ENCODE results near the gene TMEM161A. TPM values are rescaled to one million over a fixed set of nuclear protein-coding genes. Genes with fewer than 3 reads are reported as not detected.

TMEM161A gene
- total and polyA plus RNA-seq, 10 donors: 15.1 to 31.7 (median 18.5) TPM

DNA sequence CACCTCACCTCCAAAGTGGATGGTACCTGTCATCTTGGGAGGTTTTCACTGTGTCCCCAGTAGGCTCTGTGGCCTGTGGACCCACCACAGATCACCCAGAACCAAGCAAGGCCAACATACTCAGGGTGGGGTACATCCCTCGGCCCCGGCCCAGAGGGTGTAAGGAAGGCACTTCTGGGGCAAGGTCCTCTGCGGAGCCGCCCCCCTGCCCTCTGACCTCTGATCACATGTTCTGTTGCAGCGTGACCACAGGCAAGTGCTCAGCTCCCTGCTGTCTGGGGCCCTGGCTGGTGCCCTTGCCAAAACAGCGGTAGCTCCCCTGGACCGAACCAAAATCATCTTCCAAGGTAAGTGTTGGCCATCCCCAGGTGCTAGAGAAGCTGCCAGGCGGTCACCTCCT, 36.7 kb downstream of the TMEM161A start:
- Histone ChIP-seq H3K27me3 (replicated peaks in 1 of 7) (no peaks in the 10 kb centered on the region), H3K4me3 (no peak overlapping the region), H3K27ac (no peak overlapping the region), H3K9me3 (no peaks in the 10 kb centered on the region), H3K4me1 (peaks cover 0 to 7% (median 0%) of the 10 kb centered on the region in 6 donors), H3K36me3 (peaks cover 0 to 79% (median 20%) of the 10 kb centered on the region in 6 donors)
- TF ChIP-seq, protein P1, sequence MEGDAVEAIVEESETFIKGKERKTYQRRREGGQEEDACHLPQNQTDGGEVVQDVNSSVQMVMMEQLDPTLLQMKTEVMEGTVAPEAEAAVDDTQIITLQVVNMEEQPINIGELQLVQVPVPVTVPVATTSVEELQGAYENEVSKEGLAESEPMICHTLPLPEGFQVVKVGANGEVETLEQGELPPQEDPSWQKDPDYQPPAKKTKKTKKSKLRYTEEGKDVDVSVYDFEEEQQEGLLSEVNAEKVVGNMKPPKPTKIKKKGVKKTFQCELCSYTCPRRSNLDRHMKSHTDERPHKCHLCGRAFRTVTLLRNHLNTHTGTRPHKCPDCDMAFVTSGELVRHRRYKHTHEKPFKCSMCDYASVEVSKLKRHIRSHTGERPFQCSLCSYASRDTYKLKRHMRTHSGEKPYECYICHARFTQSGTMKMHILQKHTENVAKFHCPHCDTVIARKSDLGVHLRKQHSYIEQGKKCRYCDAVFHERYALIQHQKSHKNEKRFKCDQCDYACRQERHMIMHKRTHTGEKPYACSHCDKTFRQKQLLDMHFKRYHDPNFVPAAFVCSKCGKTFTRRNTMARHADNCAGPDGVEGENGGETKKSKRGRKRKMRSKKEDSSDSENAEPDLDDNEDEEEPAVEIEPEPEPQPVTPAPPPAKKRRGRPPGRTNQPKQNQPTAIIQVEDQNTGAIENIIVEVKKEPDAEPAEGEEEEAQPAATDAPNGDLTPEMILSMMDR (IDR thresholded peaks at IDR 0.05 in 8 of 11, conservative IDR thresholded peaks at IDR 0.05 in 3 of 11): no peak
- TF ChIP-seq POLR2AphosphoS5 (IDR thresholded peaks at IDR 0.05): no peak
- TF ChIP-seq POLR2A (IDR thresholded peaks at IDR 0.05): no peak
- intact Hi-C loops (cut with DNase I; ENCODE audit: low total_unique reads): no loop called here
- WGBS, 5 donors: 90 to 98% (median 94%) methylated on average over 3 to 8 of the region's 8 CpGs
- DNase-seq: no peak

DNA sequence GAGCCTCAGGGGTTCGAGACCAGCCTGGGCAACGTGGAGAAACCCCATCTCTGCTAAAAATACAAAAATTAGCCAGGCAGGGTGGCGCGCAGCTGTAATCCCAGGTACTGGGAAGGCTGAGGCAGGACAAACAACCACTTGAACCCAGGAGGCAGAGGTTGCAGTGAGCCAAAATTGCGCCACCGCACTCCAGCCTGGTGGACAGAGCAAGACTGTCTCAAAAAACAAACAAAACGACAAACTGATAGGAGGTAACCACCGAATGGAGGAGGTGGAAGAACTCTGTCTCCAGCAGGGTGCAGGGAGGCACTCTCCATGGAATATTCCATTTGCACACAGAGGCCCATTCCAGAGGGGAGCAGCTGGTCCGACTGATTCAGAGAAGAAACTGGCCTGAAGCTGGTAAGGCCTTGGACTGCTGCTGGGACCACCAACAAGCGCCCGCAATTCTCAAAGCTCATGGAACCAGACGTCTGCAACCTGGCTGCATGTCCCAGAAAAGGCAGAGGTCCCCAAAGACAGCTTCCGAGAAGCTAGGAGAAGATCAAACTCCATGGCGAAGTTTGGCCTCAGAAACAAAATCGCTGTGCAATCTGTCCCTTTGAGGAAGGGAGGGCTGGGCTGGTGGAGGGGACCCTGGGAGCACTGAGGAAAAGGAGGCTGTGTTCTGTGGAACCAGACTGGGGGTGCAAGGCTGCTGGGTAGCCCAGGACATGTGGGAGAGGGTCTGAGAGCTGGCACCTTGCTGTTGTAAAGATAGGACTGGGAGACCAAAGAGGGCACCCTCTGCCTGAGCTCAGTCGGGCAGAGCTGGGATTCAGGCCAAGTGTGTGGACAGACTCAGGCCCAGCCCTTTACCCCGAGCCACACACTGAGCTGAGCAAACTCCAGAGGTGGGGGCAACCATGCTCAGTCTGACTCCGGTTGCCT, 39.3 kb downstream of the TMEM161A start:
- no peak overlapping the region for H3K27ac ChIP-seq
- H3K4me3 ChIP-seq: no peak overlapping the region
- no peaks in the 10 kb centered on the region for H3K4me1 ChIP-seq
- peaks cover 0 to 87% (median 20%) of the 10 kb centered on the region in 6 donors for H3K36me3 ChIP-seq
- H3K9me3 ChIP-seq: no peaks in the 10 kb centered on the region
- intact Hi-C loops (cut with DNase I; ENCODE audit: low total_unique reads): no loop called here
- no peak for DNase-seq
- H3K27me3 ChIP-seq (replicated peaks in 1 of 7): no peaks in the 10 kb centered on the region
- 88 to 92% (median 90%) methylated on average over 18 of the region's 18 CpGs for WGBS, 5 donors
- TF ChIP-seq, protein P1 (IDR thresholded peaks at IDR 0.05 in 8 of 11, conservative IDR thresholded peaks at IDR 0.05 in 3 of 11): no peak
- TF ChIP-seq POLR2A (IDR thresholded peaks at IDR 0.05): no peak
- no peak for TF ChIP-seq POLR2AphosphoS5 (IDR thresholded peaks at IDR 0.05)

DNA sequence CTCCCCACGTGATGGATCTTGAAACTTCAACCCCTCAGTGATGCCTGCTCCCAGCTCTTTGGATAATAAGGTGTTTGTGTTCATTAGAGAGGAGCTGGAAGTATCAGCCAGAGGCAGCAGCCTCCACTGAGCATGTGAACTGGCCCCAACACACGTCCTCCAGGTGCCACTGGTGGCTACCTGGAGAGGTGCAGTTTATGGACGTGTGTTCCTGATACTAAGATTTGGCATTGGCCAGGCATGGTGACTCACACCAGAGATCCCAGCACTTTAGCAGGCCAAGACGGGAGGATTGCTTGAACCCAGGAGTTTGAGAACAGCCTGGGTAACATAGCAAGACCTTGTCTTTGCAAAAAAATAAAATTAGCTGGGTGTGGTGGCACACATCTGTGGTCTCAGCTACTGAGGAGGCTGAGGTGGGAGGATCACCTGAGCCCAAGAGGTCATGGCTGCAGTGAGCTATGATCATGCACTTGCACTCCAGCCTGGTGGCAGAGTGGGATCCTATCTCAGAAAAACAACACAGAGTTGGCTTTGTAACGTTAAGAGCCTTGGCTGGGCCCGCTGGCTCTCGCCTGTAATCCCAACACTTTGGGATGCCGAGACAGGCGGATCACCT, 40.1 kb downstream of the TMEM161A start:
- H3K27me3 ChIP-seq (replicated peaks in 1 of 7): no peaks in the 10 kb centered on the region
- intact Hi-C loops (cut with DNase I; ENCODE audit: low total_unique reads): no loop called here
- H3K4me1 ChIP-seq: no peaks in the 10 kb centered on the region
- H3K36me3 ChIP-seq: peaks cover 0 to 87% (median 20%) of the 10 kb centered on the region in 6 donors
- no peak overlapping the region for H3K4me3 ChIP-seq
- TF ChIP-seq POLR2AphosphoS5 (IDR thresholded peaks at IDR 0.05) (no peak), POLR2A (IDR thresholded peaks at IDR 0.05) (no peak)
- TF ChIP-seq, protein P1 (IDR thresholded peaks at IDR 0.05 in 8 of 11, conservative IDR thresholded peaks at IDR 0.05 in 3 of 11): no peak
- H3K27ac ChIP-seq: no peak overlapping the region
- DNase-seq: no peak
- WGBS, 5 donors: 91 to 96% (median 92%) methylated on average over 9 of the region's 9 CpGs
- H3K9me3 ChIP-seq: no peaks in the 10 kb centered on the region
